Activated CD4-positive, CD25-positive, alpha-beta regulatory T cell treated with anti-CD3 and anti-CD28 coated beads, Interleukin-2, amount 50 U/mL, for 24 hours (primary cell): Measurements from ENCODE around the gene SAFB.
"Not testable (repeated sequence)": the region's sequence is repeated elsewhere in the genome, so short reads cannot be mapped to it uniquely, and the experiment has no call there.

Source experiments
- ATAC-seq, 2 donors: fragments of 150-1000 bp; cut with Tn5 transposase; one replicate each; pipeline ENCODE4 v1.10.0; 2021; ENCODE audit warnings: mild to moderate bottlenecking in 1 of 2, moderate library complexity in 1 of 2

SAFB gene

DNA sequence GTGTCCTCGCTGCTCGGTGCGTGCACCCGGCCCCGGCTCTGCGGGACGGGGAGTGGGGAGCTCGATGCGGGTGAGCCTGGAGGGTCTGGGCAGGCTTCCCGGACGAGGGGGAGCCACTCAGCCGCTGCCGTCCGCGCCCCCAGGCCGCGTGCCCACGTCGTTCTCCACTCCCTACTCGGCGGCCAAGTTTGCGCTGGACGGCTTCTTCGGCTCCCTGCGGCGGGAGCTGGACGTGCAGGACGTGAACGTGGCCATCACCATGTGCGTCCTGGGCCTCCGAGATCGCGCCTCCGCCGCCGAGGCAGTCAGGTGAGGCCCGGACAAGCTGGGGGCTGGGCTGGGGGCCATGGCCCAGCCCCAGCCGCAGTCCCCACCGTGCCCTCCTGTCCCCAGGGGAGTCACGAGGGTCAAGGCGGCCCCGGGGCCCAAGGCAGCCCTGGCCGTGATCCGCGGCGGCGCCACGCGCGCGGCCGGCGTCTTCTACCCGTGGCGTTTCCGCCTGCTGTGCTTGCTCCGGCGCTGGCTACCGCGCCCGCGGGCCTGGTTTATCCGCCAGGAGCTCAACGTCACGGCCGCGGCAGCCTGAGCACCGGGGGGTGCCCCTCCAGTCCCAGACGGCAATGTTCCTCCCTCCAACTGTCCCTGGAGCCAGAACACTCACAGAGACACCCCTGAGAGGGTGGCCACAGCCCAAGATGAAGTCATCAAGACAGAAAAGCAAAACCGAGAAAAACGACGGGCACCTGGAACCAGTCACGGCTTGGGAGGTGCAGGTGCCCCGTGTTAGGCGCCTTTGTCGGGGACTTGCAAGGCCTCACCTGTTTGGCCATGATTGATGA lies 64.7 kb downstream of the SAFB start:
- no peak for ATAC-seq

DNA sequence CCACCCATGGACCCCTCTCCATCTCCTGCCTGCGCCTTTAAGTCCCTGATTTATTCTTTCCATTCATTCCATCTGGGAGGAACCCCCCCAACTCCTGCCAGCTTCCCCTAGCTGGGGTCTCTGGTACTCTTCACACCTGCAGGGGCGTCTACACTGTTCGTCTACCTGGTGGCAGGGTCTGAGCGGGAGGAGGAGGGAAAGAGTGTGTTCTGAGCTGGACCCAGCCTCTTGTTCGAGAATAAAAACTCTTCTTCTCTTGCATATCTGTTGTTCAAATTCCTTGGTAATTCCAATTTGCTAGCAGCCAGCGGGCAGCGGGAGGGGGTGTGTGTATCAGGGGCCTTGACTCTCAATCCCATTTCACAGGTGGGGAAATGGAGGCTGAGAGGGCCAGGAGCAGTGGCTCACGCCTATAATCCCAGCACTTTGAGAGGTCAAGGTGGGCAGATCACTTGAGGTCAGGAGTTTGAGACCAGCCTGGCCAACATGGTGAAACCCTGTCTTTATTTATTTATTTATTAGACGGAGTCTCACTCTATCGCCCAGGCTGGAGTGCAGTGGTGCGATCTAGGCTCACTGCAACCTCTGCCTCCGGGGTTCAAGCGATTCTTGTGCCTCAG lies 65.5 kb downstream of the SAFB start:
- not testable (repeated sequence) for ATAC-seq

DNA sequence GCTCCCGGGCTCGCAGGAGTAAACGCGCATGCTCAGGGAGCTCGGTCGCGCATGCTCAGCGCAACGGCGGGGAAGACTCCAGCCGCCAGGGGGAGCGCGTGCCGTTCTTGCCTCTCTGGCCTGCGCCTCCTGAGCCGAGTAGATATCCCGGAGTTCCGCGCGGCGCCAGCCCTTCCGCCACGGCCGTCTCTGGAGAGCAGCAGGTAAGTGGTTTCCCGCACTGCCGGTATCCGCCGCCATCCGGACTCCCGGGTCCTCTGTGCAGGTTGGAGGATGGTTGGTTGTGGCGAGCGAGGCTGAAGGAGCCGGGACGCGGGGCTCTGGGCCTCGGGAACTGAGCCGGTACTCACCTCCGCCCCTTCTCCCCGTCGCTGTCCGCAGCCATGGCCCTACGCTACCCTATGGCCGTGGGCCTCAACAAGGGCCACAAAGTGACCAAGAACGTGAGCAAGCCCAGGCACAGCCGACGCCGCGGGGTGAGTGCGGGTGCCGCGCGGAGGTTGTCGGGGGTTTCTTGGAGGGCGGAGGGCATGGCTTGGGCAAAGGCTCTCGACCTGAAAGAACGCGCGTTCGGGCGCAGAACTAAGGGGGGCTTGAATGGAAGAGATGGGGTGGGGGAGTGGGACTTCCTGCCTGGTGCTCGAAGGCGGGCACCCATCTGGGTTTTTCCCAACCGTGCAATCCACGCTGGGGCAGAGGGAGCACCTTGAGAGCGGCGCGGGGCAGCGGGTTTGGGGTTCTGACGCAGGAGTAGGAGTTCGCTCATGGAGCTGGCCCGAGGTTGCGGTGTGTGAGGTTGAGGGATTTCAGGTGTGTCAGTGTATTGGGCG lies 67.5 kb downstream of the SAFB start, which contains the start of gene RPL36:
RPL36 (plus strand) TSS at position 171 of the 830 bp plus-strand sequence; CDS start at position 384, 213 bp downstream.
- peak; percentile 58 to 61 for ATAC-seq

DNA sequence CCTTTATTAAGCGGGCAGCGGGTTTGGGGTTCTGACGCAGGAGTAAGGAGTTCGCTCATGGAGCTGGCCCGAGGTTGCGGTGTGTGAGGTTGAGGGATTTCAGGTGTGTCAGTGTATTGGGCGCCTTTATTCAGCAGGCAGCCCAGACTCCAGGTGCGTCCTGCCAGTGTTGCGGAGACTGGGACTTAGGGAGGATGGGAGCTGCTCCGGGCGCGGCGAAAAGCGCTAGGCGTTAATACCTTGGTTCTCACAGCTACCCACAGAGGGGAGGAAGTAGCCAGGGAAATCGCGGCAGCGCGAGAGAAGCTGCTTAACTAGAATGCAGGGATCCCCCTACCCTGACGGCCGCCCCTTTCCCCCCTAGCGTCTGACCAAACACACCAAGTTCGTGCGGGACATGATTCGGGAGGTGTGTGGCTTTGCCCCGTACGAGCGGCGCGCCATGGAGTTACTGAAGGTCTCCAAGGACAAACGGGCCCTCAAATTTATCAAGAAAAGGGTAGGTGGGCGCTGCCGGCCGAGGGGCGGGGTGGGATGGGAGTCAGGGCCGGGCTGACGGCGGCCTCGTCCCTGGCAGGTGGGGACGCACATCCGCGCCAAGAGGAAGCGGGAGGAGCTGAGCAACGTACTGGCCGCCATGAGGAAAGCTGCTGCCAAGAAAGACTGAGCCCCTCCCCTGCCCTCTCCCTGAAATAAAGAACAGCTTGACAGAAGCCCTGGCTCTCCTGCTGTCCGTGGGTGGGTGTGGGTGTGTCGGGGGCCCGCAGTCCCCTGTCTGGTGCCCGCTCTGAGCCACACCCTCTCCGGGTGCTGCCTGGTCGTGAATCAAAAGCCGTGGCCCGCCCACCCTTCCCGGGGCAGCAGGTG lies 68.3 kb downstream of the SAFB start:
- peak in 1 of 2 donors; percentile 1 for ATAC-seq

DNA sequence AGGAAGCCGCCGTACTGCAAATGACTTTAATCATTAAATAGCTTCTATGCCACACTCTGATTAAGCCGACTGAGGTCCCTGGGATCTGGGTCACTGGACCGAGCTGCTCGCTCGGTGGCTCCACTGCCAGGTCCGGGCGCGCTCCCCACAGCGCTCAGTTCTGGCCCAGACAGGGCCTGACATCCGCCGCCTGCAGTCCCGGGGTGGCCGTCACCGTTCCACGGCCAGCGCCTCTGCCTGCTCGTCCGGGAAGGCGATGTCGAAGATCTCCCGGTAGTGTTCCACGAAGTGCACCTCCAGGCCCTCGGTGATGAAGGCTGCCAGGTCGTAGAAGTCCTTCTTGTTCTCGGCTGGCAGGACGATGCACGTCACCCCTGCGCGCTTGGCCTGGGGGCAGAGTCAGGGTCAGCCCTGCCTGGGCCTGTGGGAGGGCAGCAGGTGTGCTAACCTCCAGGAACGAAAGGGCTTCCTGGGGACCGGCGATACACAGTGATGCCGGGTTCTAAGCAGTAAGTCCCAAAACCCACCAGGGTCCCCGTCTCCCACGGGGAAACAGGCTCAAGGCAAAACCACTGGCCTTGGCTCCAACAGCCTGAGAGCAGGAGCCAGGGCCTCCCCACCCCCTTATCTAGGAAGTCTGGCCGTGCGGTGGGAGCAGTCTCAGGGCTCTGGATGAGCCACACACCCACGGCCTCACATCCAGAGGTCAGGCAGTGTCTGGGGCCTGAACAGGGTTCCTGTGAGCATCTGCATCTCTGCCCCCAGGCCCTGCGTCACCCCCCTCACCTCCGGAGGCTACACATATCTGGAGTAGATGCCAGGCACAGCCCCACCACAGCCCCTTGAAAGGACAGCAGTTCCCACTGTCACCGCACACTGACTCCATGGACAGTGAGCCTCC lies 69.2 kb downstream of the SAFB start:
- no peak for ATAC-seq

DNA sequence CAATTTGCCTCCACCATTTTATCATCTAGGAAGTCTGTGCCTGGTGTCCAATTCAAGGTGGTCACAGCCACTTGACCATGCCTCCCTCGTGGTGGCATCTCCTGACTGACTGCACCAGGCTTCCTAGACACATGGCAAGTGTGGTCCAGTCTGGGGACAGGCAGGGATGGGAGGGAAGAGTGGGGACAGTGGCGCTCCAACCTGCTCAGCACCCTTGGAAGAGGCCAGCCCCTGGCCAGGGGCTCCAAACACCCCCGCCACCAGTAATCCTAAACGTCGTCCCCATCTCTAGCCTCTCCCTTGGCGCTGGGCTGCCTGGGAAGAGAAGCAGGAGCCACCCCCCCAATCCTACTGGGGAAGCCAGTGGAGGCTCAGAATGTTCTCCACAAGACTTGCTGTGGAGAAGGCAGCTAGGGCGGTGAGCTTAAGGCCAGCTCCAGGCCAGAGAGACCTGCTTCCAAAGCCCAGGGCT lies 69.9 kb downstream of the SAFB start:
- no peak for ATAC-seq

DNA sequence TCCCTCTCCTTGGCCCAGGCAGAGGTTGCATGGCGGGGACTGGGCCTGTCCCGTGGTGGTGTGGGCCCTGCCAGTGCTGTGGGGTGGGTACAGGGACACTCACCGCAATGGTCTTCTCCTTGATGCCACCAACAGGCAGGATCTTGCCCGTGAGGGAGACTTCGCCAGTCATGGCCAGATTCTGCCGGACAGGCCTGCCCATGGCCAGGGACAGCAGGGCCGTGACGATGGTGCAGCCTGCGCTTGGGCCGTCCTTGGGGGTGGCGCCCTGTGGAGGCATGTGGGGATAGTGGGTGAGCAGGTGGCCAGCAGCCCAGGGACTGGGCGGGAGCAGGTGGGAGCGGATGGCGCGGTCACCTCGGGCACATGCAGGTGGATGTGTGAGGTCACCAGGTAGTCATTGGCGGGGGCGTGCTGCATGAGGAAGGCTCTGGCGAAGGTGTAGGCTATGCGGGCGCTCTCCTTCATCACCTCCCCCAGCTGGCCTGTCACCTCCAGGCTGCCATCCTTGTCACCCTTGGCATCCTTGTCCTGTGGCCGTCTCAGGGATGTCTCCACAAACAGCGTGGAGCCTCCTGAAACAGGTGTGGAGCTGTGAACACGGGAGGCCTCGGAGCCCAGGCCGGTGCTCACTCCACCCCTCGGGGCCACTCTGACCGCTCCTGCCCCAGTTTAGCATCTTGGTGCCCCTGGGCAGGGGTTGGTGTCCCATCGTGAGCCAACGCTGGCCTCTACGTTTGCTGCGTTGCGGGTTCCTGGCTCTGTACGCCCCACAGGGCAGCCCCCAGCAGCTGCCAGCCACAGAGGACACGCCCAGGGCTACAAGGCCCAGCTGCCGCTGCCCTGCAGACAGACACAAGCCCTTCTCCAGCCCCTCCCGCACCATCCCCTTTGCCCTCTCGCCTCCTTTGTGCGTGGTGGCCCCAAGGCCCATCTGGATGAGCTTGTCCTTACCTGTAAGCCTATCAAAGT lies 70.6 kb downstream of the SAFB start:
- no peak for ATAC-seq

DNA sequence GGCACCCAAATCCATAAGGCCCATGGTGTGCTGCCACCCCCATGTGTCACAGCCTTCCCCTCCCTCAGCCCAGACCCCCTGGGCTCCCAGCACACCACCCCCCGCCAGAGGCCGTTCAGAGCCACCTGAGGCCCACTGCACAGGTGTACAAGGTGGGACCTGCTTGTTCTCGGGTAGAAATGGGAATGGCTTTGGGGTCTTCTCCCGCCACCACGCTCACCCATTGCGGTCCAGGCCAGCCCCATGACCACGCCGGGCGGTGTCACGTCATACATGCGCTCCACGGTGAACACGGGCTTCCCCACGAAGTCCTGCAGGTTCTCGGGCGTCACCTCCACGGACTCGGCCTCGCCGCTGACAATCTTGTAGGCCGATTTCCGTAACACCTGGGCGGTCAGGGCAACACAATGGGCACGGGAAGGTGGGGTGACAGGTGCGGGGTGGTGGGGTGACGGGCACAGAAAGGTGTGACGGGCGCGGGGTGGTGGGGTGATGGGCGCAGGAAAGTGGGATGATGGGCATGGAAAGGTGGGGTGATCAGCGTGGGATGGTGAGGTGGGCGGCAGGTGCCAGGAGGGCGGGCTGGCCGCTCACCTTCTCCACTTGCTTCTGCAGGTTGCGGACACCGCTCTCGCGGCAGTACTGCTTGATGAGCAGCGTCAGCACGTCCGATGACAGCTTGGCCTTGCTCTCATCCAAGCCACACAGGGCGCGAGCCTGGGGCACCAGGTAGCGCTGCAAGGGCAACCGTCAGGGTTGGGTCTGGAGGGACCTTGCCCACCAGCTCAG lies 71.5 kb downstream of the SAFB start:
- no peak for ATAC-seq

DNA sequence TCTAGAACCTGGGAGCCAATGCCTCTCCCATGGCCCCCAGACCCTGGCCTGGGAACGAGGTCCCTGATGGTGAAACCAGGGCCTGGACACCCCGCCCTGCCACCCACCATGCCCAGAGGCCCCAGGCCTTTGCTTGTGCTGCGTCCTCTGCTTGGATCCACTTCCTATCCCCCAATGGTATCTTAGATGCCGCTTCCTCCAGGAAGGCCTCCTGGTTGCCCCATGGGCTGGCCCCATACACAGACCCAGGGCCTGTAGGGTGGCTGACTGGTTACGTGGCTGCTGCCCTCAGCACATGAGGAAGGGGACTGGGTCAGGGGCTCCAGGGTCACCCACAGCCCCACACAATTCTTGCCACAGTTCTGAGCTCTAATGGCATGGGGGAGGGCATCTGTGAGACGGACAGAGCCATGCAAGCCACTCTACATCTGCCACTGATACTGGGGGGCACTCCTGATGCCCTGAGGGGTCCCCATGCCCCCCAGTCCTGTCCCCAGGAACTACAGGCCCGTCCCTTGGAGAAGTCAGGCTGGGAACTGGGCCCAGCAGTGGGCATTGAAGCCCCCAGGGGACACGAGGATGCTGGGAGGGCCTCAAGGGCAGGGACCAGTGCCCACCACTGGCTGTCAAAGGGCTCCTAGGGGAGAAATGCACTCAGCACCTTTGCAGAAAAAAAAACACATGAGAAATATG lies 72.2 kb downstream of the SAFB start:
- ATAC-seq, result no peak

DNA sequence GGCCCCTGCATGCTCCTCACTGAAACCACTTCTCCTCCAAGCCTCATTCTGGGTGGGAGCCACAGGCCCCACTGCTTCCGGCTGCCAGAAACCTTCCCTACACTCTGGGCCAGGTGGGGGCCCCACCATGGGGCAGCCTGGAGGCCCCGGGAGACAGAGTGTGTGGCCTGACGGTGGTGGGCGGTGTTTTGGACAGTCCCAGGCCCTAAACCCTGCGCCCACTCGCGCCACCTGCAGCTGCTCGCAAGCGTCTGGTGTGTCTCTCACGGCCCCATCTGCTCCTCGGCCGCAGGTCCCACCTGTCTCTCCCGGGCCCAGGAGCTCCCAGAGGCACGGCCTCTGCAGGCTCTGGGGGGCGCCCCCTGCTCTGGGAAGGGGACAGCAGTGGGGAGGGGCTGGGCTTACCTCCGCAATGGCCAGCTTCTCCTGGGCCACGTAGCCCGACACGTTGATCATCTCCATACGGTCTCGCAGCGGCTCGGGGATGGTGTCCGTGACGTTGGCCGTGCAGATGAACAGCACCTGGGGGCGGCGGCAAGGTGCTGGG lies 72.8 kb downstream of the SAFB start:
- ATAC-seq, result no peak

DNA sequence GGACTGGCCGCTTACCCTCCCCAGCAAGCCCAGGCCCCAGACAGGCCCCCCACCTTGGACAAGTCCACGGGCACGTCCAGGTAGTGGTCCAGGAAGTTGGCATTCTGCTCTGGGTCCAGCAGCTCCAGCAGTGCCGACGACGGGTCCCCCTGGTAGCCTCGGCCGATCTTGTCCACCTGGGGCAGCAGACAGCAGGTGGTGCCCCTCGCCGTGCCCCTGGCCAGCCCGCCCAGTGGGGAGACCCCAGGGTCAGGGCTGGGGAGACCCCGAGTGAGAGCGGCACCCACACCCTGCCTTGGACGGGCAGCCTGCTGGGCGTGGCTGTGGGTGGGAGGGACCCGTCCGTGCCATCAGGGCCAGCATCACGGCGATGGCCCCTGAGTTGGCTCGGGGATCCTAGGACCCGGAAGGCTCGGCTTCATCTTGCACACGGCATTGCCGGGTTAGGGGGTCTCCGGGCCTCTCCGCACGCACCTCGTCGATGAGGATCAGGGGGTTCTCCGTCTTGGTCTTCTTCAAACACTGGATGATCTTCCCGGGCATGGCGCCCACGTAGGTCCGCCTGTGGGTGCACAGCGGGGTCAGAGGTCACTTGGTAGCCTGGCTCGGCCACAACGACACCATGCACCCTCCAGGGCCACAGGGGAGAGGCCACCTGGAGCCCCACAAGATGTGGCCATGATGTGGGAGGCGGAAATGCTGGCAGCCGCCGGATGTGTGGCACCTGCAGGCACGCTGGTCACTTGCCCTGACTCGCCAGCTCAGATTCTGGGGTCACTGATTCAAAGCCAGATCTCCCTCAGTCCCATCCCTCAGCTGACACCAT lies 73.5 kb downstream of the SAFB start:
- no peak for ATAC-seq

DNA sequence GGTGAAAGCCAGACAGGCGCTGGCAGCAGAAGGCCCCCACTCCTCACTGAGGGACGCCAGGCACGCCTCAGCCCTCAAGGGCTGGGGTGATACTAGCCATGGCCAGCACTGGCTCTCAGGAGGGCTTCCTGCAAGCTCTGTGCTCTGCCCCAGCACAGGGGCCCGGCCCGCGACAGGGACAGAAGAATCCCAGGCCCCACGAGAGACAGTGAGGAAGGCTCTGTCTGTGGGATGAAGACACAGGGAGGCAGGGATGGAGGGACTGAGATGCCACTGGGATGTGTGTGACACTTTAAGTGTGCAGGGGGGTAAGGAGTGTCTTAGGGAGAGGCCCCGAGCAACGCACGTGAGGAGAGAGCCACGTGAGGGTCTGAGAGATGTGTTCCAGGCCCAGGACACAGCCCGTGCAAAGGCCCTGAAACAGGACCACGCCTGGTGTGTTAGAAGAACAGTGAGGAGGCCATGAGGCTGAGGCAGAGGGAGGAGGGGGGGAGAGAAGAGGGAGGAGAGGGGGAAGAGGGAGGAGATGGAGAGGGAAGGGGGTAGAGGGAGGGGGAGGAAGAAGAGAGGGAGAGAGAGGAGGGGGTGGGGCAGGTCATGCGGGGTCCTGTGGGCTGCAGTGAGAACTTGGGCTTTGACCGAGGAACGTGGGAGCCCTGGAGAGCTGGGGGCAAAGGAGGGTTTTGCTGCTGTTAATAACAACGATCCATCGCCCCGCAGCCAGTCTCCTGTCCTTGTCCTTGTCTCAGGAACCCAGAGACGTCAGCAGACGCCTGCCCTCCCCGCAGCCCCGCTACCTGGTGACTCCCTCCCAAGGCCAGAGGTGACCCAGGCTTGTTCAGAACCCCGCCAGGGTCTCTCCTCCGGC lies 74.4 kb downstream of the SAFB start:
- no peak for ATAC-seq

DNA sequence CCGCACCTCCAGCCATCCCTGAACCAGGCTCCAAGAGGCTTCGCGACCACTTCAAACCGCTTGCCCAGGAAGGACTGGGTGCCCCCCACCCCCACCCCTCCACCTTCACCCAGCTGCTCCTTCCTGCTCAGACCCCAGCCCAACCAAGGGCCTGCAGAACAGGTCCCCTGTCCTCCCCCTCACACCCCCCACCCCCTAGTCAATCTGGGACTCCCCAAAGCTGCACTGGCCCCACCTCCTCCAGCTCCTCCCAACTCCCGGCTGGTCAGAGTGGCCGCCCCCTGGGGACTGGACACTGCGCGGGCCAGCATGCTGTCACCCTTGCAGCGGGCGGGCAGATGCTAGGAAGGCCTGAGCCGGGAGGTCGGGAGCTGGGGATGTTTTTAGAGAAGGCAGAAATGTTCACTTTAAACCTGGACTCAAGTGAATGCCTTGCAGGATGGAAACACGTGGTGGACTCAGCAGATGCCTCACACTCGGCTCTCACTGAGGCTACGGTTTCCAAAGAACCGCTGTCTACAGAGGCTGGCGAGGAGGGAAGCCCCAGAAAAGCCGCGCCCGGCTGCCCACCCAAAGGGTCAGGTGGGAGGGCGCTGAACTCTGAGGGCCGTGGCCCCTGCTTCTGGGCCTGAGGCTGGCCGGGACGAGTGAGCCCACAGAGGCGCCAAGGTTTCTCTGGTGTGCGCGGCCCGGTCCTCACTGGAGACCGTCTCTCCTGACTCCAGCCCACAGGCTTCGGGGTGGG lies 75.2 kb downstream of the SAFB start:
- ATAC-seq, result no peak

DNA sequence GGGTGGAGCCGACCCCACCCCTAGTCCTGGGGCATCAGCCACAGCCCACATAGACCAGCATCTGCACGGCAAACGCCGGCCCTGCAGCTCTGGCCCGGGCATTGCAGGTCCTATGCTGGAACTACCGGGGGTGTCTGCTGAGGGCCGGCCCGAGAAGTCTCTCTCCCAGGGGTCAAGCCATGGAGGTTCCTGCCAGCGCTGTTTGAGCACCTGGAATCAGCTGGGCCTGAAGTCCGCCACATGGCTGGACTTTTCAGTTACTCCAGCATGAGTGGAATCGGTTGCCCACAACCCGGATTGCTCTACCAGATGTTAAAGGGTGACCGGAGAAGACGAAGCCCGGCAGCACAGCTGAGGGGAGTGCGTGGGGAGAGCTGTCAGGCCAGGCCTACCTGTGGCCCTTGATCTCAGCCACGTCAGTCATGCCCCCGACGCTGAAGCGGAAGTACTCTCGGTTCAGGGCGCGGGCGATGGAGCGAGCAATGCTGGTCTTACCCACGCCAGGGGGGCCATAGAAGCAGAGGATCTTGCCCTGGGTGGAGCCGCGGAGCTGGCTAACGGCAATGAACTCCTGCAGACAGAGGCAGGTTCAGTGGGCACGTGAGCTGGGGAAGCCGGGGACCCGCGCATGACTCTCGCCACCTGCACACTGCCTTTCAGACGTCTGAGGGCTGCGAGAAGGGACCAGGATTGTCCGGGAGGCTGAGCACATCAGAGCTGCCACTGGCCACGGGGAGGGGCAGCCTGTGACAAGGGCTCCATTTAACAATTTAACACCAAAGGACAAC lies 75.9 kb downstream of the SAFB start:
- ATAC-seq, result no peak
